KMS-11 (cell line): ENCODE results near the gene MRTFA.

ENCODE experiments used
- H2AFZ ChIP-seq: fragments of 200-600 bp; sonication (generic); 2 replicates; pipeline ENCODE4 v1.6.1; 2016; ENCODE audit warnings: antibody characterized with exemption, mixed run types, low read depth
- H3K27ac ChIP-seq: fragments of 200-600 bp; sonication (generic); 2 replicates; pipeline ENCODE4 v1.6.1; 2016; ENCODE audit warnings: mild to moderate bottlenecking, mixed run types
- H3K27me3 ChIP-seq: fragments of 200-600 bp; sonication (generic); 2 replicates; pipeline ENCODE4 v1.6.1; 2017; ENCODE audit warnings: mild to moderate bottlenecking, low read depth, mixed run types, moderate library complexity; ENCODE audit not compliant: insufficient read depth
- H3K36me3 ChIP-seq: fragments of 200-600 bp; sonication (generic); 2 replicates; pipeline ENCODE4 v1.6.1; 2017; ENCODE audit warnings: mild to moderate bottlenecking, mixed run types; ENCODE audit not compliant: insufficient read depth
- H3K4me1 ChIP-seq: fragments of 200-600 bp; sonication (generic); 2 replicates; pipeline ENCODE4 v1.6.1; 2016; ENCODE audit warnings: mild to moderate bottlenecking, low read depth, mixed run types; ENCODE audit not compliant: poor library complexity, severe bottlenecking
- H3K4me2 ChIP-seq: fragments of 200-600 bp; sonication (generic); 2 replicates; pipeline ENCODE4 v1.7.0; 2016; ENCODE audit warnings: mild to moderate bottlenecking, mixed run types
- H3K4me3 ChIP-seq: fragments of 200-600 bp; sonication (generic); IDR thresholded peaks from 2 replicates; pipeline ENCODE4 v1.6.1; 2017; ENCODE audit warnings: low read depth, low read length, mixed read lengths; ENCODE audit not compliant: insufficient read depth
- H3K79me2 ChIP-seq: fragments of 200-600 bp; sonication (generic); 2 replicates; pipeline ENCODE4 v1.6.1; 2016; ENCODE audit warnings: low read depth, mixed run types; ENCODE audit not compliant: insufficient read depth
- H3K9ac ChIP-seq: fragments of 200-600 bp; sonication (generic); 2 replicates; pipeline ENCODE4 v1.6.1; 2016; ENCODE audit warnings: mild to moderate bottlenecking, mixed run types
- H4K20me1 ChIP-seq: fragments of 200-600 bp; sonication (generic); 2 replicates; pipeline ENCODE4 v1.6.1; 2016; ENCODE audit warnings: mild to moderate bottlenecking, mixed run types; ENCODE audit not compliant: insufficient read depth
- CTCF ChIP-seq: fragments of 200-600 bp; sonication (generic); conservative IDR thresholded peaks from 2 replicates; pipeline ENCODE4 v1.6.1; 2017; ENCODE audit warnings: low read depth, mild to moderate bottlenecking, antibody characterized with exemption, low read length, moderate library complexity, mixed read lengths

Gene MRTFA

GRCh38 chr22:40392618-40393017 lies 243.9 kb downstream of the MRTFA start:
- Histone ChIP-seq H3K27ac (no peak overlapping the region), H3K27me3 (no peaks in the 10 kb centered on the region), H3K4me1 (no peaks in the 10 kb centered on the region), H2AFZ (no peak overlapping the region), H4K20me1 (no peaks in the 10 kb centered on the region), H3K9ac (no peak overlapping the region), H3K4me3 (no peak overlapping the region), H3K4me2 (no peak overlapping the region), H3K79me2 (no peaks in the 10 kb centered on the region), H3K36me3 (no peaks in the 10 kb centered on the region)
- no peak for TF ChIP-seq CTCF

- H2AFZ ChIP-seq: no peak overlapping the region
- H3K9ac ChIP-seq: no peak overlapping the region
- no peaks in the 10 kb centered on the region for H3K79me2 ChIP-seq
- no peaks in the 10 kb centered on the region for H3K4me1 ChIP-seq
- no peak for TF ChIP-seq CTCF
- H3K4me2 ChIP-seq: no peak overlapping the region
- no peak overlapping the region for H3K4me3 ChIP-seq
- no peaks in the 10 kb centered on the region for H3K36me3 ChIP-seq
- no peaks in the 10 kb centered on the region for H4K20me1 ChIP-seq
- no peak overlapping the region for H3K27ac ChIP-seq
- H3K27me3 ChIP-seq: no peaks in the 10 kb centered on the region
Measured at GRCh38 chr22:40391417-40391816, 245.1 kb downstream of the MRTFA start.

GRCh38 chr22:40388231-40388630 lies 248.3 kb downstream of the MRTFA start:
- no peaks in the 10 kb centered on the region for H3K79me2 ChIP-seq
- no peak for TF ChIP-seq CTCF
- no peaks in the 10 kb centered on the region for H4K20me1 ChIP-seq
- H3K4me3 ChIP-seq: no peak overlapping the region
- no peak overlapping the region for H3K9ac ChIP-seq
- no peaks in the 10 kb centered on the region for H3K27me3 ChIP-seq
- H3K4me1 ChIP-seq: no peaks in the 10 kb centered on the region
- no peak overlapping the region for H3K27ac ChIP-seq
- H2AFZ ChIP-seq: no peak overlapping the region
- no peaks in the 10 kb centered on the region for H3K36me3 ChIP-seq
- H3K4me2 ChIP-seq: no peak overlapping the region

- Histone ChIP-seq H3K4me2 (no peak overlapping the region), H3K79me2 (no peaks in the 10 kb centered on the region), H3K27ac (no peak overlapping the region), H3K4me1 (no peaks in the 10 kb centered on the region), H3K9ac (no peak overlapping the region), H4K20me1 (no peaks in the 10 kb centered on the region), H3K4me3 (no peak overlapping the region), H3K27me3 (no peaks in the 10 kb centered on the region), H3K36me3 (no peaks in the 10 kb centered on the region), H2AFZ (no peak overlapping the region)
- TF ChIP-seq CTCF: no peak
Measured at GRCh38 chr22:40387746-40388145, 248.8 kb downstream of the MRTFA start.
